Fibroblast of the conjunctiva (primary cell): Measurements from ENCODE around the gene PRSS23.
"Not testable (repeated sequence)": the region's sequence is repeated elsewhere in the genome, so short reads cannot be mapped to it uniquely, and the experiment has no call there.

ENCODE experiments used
- DNase-seq: peaks from one replicate; pipeline ENCODE4 v3.0.0-alpha.2; 2010; ENCODE audit warnings: low read depth

PRSS23 gene

DNA sequence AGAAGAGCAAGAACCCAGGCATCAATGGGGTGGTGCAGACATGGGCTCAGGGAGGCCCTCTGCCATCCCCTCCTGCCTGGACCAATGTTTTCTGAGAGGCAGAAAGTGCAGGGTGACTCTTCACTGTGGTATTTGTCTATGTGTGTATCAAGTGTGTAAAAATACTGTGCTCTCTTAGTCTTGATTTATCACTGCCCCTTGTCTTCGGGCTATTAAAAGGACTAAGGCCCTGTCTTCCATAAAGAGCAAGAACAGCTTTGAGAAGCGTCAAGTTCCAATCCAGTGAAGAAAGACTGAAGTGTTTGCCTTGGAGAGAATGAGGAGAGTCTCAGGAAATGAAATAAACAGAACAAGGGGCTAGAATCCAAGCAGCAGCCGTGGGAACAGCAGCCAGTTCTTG lies 14.4 kb downstream of the PRSS23 start:
- DNase-seq, result no peak

DNA sequence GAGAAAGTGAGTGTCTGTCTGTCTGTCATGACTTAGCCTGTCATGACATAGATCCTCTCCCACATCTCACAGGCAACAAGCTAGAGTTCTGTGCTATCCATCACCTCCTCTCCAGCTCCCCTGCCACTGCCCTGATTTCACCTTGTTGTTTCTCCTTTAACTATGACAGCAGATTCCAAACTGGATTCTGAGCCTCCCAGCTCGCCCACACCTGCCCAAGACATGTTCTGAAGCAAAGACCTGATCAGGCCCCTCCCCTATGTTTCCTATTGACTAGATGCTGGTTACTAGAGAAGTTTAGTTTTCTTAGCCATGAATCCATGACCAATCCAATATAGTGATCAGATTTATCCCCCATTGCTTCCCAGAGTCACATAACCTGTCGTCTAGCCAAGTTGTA lies 15.4 kb downstream of the PRSS23 start:
- no peak for DNase-seq

DNA sequence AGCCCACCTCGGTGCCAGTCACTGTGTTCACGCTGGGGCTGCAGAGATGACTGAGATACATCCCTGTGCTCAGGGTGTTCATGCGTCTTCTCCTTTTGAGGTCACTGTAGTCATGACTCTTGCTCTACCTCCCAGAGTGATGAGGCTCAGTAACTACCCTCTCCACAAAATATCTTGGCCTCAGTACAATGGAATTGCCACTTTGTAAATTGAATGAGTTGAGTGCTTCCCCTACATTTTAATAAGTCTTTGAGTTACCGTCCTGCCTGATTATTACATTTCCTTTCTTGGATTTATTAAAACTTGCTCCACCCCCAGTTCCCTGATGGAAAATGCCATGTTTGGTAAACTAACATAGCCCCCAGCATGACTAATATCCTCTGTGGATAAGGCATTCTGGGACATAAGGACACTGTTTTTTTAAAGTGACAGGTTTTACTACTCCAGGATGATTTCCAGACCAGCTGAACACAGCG lies 15.9 kb downstream of the PRSS23 start:
- no peak for DNase-seq

DNA sequence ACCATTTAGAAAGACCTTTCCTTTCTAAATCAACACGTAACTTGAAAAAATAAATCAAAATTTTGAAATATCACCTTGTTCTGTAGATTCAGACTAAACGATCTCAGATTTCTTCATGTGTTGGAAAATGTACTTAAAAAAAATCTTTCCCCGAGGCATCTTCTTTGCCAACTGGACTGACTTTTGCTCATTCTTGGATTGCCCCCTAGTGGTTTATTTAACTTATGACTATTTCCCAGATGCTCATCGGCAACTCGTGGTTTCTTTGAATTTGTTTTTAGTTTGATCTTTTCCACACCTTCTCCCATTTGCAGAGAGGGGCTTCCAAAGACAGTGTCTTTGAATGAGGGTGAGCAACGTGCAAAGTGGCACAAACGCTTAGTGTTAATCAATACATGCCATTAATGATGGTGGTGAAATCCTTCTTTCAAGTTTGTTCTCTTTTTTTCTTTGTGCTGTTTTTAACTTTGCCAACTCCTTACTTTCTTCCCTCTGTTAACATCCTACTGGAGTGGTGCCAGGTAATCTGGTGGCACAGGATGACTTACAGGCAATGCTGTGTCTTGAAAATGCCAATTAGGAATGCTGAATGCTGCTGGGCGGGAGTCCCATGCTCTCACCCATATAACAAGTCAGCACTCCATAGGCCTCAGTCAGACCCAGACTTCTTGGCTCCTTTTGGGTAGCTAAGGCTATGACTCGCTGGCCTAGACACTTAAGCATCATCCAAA lies 18.3 kb downstream of the PRSS23 start:
- peak; percentile 74 for DNase-seq

DNA sequence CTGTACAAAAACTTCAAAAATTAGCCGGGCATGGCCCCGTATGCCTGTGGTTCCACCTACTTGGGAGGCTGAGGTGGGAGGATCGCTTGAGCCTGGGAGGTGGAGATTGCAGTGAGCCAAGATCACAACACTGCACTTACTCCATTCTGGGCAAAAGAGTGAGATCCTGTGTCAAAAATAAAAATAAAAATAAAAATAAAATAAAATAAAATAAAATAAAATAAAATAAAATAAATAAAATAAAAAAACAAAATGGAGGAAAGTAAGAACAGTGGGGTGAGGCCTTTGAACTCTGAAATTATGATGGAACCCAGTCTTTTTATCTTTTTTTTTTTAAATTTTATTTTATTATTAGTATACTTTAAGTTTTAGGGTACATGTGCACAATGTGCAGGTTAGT lies 23.8 kb downstream of the PRSS23 start:
- not testable (repeated sequence) for DNase-seq

DNA sequence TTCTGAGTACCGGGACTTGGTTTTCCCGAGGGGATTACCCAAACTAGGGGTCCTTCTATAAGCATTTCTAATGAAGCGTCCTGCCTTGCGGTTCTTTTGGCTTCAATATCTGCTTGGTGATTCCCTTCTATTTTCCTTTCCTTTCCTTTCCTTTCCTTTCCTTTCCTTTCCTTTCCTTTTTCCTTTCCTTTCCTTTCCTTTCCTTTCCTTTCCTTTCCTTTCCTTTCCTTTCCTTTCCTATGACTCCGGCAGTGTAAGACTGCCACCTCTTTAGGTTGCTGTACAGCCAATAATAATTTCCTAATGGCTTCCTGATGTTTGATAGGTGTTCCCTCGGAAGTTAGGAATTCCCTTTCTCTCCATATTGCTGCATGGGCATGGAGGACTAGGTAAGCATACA lies 34.0 kb downstream of the PRSS23 start:
- DNase-seq, result not testable (repeated sequence)

DNA sequence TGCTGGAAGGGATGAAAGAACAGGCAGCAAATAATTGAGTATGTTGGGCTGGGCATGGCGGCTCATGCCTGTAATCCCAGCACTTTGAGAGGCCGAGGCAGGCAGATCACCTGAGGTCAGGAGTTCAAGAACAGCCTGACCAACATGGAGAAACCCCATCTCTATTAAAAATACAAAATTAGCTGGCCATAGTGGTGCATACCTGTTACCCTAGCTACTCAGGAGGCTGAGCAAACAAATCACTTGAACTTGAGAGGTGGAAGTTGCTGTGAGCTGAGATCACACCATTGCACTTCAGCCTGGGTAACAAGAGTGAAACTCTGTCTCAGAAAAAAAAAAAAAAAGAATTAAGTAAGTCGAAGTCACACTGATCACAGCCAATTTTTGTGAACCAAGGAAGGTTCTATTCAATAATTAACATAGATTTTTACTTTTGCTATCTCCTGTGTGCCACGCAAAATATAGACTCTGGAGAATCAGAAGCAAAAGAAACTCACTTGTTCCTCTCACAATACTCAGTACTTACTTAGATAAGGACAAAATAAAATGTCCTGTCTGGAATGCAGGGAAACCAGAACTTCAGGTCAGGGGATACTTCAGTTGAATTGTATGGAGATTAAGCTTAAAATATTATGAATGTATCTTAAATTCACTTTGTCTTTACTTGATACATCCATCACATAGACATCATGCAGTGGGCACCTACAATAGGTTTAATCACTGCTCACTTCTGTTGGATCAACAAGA lies 44.6 kb downstream of the PRSS23 start:
- not testable (repeated sequence) for DNase-seq

DNA sequence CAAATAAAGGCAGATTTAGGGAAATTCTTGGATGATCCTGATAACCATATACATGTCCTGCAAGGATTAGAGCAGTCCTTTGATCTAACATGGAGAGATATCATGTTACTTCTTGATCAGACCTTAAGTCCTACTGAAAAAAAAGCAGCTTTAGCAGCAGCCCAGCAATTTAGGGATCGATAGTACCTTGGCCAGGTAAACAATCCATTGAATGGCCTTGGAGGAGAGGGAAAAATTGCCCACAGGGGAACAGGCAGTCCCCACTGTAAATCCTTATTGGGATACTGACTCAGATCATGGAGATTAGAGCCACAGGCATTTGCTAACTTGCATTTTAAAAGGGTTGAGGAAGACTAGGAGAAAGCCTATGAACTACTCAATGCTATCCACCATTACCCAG lies 47.8 kb downstream of the PRSS23 start:
- DNase-seq, result no peak

DNA sequence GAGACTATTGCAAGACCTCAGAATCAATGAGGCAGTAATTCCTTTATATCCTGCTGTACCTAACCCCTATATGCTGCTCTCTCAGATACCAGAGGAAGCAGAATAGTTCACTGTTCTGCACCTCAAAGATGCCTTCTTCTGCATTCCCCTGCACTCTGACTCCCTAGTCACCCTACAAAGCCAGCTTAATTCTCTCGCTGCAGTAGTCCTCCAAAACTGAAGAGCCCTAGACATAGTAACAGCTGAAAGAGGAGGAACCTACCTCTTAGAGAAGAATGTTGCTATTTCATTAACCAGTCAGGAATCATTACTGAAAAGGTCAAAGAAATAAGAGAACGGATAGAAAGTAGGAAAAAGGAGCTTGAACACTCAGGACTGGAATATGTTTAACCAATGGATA lies 49.3 kb downstream of the PRSS23 start:
- no peak for DNase-seq
